ENCODE measurements around the gene TECR.
"Not testable (repeated sequence)": the region's sequence is repeated elsewhere in the genome, so short reads cannot be mapped to it uniquely, and the experiment has no call there.

Gene TECR

DNA sequence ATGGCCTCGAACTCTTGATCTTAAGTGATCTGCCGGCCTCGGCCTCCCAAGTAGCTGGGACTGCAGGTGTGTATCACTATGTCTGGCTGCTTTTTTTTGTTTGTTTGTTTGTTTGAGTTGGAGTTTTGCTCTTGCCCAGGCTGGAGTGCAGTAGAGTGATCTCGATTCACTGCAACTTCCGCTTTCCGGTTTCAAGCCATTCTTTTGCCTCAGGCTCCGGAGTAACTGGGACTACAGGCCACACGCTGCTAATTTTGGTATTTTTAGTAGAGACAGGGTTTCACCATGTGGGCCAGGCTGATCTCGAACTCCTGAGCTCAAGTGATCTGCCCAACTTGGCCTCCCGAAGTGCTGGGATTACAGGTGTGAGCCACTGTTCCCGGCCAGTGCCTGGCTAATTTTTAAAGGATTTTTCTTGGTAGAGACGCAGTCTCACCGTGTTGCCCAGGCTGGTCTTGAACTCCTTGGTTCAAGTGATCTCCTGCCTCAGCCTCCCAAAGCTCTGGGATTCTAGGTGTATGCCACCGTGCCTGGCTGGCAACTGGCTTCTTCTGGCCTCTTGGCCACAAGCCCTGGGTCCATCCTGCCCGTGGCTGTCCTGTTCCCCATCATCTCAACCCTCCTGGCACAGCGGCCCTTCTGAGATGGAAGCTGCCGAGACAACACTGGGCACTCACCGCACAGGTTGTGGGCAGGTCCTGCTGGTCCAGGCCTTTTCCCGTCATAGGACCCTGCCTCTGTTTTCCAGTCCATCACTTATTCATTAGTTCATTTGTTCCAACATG, 11.5 kb downstream of the TECR start:
- DNase-seq: no peak

DNA sequence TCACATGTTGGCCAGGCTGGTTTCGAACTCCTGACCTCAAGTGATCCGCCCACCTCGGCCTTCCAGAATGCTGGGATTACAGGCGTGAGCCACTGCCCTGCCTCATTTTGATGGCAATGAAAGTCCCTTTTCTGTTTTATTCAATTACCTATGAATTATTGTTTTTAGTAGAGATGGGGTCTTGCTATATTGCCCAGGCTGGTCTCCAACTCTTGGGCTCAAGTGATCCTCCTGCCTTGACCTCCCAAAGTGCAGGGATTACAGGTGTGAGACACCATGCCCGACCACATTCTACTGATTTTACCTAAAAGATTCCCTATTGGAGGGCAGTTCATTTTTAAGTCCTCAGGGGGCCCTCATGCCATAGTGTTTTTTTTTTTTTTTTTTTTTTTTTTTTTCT, 12.6 kb downstream of the TECR start:
- not testable (repeated sequence) for DNase-seq

DNA sequence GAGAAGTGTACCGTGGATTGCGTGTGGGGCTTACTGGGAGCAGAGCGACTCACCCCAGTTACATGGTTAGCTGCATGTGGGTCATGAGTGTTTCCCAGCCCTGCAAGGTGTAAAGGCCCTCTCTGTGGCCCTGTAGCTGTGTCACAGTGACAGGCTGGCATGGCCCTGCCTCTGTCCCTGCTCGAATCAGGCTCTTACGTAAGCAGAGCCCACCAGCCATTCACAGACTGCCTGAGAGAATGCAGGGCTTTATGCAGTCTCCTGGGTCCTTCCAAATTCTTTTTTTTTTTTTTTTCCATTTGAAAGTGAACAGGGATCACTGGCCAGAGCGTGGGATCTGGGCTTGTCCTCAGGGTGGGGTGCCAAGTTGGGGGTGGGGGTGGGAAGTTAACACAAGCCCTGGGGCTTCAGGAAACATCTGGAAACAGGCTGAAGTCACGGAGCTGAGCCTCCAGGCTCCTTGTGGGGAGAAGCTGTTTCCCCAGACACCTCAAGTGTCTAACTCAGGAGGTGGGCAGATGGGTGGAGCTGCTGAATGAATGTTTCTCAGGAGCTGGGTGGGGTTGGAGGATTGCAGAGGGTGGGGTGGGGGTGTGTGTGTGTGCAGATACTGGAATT, 13.4 kb downstream of the TECR start:
- no peak for DNase-seq

DNA sequence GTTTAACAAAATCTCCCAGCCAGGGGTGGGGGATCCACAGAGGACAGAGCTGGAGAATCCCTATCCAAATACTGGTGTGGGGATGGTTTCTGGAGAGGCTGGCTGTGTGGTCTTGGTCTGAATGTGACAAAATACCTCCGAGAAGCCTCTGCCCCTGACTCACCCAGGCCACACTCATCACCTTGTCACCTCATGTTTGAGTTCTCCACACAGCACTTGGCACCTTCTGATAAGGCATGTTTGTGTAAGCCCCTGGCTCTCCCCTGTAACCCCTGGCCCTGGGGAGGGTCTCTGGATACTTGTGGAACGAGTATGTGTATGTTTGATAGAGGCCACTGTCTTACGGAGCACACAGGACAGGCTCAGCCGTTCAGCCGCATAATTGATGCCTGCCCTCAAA, 14.7 kb downstream of the TECR start:
- no peak for DNase-seq

DNA sequence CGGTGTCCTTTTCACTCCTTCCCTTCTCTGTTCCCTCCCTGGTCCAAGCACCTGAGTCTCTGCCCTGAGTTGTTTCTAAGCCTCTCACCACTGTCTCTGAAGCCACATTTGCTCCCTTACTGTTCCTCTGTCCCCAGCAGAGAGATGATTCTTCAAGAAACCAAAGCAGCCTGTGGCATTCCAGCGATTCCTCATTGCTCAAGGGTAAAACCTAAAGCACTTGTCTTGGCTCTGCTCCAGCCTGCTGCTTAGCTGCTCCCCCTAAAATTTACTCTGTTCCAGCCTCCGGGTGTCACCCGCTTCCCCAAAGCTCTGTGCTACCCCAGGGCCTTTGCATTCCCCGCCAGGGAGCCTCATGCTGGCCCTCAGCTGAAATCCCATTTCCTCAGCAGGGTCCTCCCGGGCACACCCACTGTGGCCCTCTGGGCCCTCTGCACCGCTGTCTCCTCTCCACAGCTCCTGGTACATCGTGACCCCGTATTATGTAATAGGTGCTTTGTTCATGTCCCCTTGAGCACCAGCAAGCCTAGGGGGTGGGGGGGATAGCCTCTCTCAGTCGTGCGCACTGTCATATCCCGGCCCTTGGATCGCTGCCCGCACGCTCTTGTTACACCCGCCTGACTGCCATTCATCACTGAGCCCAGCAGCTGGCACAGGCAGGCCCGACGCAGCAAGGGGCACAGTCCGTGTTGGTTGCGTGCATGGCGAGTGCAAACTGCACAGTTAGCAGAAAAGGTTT, 15.8 kb downstream of the TECR start:
- DNase-seq: peak; percentile 64

DNA sequence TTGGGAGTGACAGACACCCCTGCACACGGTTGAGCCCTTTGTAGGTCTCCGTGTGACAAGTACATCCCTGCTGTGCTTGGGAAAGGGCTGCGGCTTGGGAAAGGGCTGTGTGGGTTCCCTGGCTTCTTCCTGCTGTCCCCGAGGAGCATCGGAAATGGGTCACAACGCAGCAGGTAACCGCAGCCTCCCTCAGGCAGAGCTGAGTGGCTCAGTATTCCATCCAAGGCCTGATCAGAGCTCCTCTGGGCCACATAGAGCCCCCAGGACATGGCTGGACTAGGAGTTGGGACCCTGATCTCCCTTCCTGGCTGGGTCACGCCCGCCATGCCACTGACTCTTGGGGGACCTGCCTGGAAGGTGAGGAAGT, 16.3 kb downstream of the TECR start:
- no peak for DNase-seq

DNA sequence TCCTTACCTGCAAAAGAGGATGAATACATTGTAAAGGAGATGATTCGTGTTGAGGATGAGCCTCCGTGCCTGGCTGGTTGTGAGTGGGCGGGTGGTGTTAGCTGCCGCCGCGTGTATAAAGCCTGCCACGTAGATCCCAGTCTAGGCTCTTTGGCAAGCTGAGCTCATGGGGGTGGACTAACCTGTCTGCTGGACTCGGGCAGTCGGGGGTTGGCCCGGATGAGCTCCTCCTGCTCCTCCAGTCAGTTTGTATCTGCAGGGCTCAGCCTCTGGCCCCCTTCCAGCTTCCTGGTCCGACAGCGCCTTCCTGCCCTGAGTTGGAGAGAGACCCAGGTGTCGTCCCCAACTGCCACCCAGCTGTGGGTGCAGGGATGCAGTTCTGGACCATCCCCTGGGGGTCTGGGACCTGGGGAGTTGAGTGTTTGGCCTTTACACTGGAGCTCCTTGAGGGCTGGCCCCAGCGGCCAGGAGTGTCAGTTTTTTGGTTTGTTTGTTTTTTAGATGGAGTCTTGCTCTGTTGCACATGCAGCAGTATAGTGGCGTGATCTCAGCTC, 20.9 kb downstream of the TECR start:
- DNase-seq: no peak

DNA sequence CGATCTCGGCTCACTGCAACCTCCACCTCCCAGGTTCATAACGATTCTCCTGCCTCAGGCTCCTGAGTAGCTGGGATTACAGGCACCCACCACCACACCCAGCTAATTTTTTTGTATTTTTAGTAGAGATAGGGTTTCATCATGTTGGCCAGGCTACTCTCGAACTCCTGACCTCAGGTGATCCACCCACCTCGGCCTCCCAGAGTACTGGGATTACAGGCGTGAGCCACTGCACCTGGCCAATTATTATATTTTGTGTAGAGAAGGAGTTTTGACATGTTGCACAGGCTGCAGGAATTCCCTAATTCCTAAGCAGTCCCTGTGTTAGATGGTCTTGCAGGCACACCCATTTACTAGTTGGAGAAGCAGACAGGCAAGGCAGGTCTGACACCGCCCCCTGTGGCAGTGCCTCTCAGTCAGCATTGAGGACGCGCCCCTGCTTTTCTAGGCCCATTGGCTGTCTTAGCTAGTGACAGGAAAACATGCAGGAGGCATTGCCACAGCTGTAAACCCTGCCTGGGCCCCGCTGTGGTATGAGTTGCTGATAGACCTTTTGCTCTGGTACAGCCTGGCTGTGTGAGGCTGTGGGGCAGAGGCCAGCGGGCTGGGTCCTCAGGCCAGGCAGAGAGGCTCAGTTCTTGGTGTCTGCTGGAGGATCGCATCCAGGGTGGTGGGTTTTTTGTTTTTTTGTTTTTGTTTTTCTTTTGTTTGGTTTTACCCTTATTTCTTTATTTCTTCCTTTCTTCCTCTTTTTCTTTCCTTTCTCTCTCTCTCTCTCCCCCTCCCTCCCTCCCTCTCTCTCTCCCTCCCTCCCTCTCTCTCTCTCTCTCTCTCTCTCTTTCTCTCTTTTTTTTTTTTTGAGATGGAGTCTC, 22.0 kb downstream of the TECR start:
- not testable (repeated sequence) for DNase-seq

DNA sequence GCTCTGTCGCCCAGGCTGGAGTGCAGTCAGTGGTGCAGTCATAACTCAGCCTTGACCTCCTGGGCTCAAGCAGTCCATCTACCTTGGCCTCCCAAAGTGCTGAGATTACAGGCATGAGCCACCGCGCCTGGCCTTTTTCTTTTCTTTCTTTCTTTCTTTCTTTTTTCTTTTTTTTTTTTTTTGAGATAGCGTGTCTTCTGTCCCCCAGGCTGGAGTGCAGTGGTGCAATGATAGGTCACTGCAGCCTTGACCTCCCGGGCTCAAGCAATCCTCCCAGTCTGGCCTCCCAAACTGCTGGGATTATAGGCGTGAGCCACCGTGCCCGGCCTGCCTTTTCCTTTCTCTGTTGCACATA, 22.6 kb downstream of the TECR start:
- not testable (repeated sequence) for DNase-seq

DNA sequence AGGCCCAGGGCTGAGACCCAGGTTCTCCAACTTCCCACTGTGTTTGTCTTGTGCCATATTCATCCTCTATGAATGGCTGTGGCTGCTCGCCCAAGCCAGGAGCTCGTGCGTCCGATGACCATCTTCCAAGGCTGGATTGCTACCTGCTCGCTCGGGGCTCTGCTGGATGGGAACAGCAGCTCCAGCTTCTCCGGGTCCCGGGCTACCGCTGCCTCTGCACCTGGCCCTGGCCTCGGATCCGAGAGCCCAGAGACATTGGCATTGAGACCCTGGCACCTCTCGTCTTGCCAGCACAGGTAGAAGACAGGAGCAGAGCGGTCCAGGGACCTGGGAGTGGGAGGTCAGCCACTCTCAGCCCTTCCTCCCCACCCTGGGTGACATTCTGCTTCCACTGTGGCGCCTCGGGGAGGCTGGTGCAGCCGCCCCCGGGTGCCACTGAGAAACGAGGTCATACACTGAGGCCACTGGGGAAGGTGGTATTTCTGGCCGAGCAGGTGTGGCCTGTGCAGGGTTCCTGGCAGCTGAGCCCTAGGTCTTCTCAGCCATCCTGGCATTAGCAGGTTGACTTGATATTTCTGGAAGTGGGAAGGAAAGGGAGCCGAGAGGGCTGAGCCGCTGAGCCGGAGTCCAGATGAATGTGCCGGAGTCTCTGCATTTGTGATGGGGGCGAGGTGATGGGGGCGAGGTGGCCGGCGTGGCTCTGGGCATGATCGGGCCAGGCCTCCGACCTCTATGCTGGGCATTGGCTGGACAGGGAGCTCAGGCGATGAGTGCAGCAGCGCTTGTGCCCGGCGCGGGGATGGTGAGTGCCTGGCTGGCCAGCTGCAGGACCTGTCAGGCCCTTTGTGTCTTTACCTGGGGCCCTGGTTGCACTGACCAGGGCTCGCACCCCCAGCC, 23.9 kb downstream of the TECR start:
- no peak for DNase-seq

DNA sequence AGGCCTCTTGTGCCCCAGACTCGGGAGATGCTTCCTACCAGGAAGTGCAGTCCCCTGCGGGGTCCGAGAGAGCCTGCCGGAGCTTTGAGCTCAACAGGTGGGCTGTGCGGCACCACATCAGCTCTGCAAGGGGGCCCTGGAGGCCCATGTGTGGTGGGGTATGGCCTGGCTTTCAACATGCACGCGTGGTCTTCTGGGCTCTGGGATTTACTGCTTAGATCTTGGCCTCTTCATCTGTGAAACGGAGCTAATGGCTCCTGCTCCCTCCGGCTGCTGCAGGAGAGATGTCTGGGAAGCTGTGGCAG, 24.5 kb downstream of the TECR start:
- no peak for DNase-seq

DNA sequence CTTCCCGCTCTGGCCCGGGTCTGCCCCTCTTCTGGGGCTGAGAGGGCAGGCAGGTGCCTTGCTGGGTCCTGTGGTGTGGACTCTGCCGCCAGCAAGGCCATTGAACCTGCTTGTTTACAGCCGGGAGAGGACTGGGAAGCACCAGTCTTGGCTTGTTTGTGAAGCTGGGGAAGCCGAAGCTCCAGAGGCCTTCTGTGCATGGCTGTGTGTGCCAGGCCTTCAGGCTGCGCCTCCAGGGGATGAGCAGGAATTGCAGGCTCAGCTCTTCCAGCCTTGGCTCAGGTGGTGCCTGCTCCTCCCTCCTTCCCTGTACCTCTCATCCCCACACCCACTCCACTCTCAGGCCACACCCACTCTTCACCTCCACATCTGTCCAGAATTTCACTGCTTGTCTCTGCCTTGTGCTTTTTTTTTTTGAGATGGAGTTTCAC, 25.0 kb downstream of the TECR start:
- peak; percentile 18 for DNase-seq

DNA sequence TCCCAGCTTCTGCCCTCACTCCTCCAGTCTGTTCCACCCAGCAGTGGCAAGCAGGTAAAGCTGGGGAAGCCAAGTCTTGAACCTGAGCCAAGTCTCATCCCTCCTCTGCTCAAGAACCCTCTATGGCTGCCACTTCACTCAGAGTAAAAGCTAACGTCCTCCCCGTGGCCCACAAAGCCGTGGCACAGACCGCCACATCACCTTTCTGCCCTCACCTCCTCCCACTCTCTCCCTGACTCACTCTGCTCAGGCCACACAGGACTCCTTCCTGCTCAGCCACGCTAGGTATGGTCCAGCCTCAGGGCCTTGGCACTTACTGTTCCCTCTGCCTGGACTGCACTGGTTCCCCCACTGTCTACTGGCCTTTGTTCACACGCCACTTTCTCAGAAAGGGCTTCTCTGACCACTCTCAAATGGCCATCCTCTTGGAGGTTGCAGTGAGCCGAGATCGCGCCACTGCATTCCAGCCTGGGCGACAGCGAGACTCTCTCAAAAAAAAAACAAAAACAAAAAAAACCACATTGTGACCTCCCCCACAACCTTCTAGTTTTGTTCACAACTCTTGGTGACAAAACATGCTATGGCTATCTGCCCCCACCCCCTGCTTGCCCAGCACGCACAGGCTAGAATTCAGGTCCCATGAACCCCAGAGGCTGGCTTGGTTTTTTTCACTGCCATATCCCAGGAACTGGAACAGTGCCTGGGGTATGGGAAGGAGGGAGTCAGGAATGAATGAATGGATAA, 26.7 kb downstream of the TECR start:
- no peak for DNase-seq

DNA sequence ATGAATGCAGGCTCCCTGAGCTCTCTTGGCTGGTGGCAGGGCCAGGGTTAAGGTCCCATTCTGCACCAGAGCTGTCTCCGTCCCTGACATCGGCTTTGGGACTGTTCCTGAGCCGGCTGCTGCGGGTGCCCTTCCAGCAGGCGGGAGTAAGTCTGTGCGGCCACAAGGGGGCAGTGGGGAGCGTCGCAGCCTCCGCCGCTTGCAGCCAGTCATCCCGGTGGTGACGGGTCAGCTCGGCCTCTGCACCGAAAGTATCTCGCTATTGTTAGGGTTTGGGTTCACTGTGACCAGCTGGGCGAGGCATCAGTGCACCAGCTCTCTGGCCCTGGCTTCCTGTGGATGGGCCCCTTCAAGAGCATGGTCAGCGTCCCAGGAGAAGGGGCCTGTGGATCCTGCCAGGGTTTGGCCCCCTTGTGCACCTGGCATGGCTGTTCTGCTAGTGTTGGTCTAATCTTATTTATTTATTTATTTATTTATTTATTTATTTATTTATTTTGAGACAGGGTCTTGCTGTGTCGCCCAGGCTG, 27.3 kb downstream of the TECR start:
- no peak for DNase-seq

DNA sequence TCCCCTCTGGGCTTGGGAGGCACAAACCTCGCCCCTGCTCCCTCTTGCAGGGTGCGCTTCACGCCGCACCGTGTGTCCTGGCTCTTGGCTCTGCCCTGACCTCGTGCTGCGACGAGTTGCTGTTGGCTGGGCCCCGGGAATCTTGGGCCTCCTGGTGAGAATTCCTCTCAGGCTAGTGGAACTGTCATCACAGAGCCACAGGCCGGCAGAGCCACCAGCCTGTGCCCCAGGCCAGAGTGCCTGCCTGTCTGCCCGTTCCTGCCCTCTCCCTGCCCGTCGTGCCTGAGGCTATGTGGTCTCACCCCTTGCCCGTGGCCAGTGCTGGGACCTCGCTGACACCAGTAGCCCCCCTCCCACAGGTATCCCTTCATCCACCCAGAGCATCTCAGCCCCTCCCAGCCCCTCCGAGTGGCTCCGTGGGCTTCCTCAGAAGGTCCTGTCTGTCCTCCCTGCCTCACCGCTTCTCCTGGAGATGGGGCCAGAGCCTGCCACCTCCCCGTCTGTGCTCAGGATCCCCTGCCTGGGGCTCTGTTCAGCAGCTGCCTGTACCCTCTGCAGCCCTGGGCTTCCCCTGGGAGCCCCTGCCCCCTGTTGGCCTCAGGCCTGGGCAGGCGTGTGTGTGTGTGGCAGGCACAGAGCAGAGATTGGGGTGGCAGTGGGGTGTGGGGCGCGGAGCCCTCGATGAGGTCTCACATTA, 29.1 kb downstream of the TECR start:
- no peak for DNase-seq

DNA sequence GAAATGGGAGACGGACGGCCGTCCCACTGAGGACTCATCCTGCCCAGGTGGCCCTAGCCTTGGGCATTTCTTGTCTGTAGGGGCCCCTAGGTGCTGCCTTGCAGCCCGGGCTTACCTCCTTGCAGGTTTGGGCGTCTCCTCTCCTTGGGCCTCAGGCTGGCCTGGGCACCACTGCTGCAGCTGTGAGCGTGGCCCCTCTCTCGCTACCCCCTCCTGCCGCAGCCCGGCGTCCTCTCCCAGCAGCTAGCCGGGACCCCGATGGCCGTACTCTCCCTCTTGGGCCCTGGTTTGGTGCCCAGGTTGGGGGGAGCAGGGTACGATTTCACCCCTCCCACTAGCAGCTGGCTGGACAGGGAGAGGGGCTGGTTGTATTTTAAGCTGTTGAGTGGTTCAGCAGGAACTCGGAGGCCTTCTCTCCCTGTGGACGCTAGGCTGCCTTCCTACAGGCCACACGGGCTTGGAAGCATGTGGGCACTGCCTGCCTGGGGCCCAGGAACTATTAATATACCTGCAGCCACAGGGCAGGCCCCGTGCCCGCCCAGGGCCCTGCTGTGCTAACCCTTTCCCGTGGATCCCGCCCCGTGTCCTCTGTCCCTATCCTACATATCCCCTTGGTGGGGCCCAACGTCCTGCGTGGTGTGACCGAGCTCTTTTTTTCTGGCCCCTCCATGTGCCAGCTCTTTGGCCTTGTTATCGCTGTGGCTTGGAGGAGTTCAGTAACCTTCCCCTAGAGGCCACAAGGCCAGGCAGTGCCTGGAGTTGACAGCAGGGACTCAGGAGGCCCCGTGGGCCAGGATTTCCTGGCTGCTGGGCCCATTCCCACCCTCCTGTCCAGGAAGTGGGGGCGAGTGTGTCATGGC, 30.8 kb downstream of the TECR start:
- DNase-seq: no peak

DNA sequence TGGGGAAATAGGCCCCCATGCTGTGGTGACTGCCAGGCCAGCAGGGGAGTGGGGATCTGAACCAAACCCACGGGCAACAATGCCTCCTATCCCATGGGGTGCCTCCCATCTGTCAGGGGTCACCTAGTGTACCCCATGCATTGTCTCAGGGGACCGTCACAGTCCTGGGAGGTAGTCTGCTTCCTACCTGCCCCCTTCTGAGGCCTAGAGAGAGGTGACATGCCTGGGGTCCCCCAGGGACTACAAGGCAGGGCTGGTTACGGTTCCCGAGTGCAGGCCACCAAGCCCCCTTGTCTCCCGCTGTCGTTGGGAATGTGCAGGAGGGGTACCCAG, 31.3 kb downstream of the TECR start:
- no peak for DNase-seq

DNA sequence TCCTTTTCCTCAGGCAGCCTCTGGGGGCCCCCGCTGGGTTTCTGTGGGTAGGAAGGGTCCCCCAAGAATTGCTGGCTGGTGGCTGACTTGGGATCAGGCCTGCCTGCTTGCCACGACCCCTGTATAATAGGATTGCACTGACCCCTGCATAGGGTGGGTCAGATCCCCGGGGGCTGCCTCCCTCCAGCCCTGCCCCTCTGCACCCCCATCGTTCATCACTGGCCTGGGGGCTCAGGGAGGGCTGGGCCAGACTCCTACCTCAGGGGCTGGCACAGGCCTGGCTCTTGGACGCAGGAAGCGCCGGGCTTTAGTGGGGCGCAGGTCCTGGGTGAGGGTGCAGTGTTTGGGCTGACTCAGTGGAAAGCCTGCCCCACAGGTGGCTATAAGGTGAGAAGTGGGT, 31.9 kb downstream of the TECR start:
- no peak for DNase-seq

DNA sequence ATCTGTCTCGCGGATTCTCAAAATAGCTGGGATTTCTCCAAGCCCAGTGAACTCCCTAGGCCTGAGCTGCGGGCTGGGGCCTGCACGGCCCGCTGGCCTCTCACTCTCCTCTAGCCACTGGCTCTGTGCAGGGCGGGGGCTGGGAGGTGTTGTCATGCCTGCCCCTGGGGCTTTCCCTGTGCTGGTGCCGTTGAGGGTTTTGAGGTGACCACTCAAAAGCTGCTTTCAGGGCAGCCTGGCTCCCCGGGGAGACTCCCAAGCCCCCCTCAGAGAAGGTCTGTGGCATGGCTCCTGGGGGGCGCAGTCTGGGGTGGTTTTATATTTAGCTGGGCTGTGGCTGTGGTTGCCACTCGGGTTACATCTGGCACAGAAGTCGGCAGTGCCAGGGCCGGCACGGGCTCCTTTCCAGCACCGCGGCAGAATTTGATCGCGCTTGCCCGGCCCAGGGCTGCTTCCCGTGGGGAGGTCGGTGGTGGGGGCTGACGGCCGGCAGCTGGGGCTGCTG, 32.5 kb downstream of the TECR start:
- no peak for DNase-seq
